Activated naive CD4-positive, alpha-beta T cell treated with anti-CD3 and anti-CD28 coated beads for 36 hours (primary cell): ENCODE data around the gene MMP14. TPM values are rescaled to one million over a fixed set of nuclear protein-coding genes. Genes with fewer than 3 reads are reported as not detected.
"Not testable (repeated sequence)": the region's sequence is repeated elsewhere in the genome, so short reads cannot be mapped to it uniquely, and the experiment has no call there.

Experiments used
- CTCF ChIA-PET: fragments of 350-600 bp; sonication (Branson Sonifier 250); formaldehyde crosslinking; loops from one replicate; lab custom pipeline; 2021; ENCODE audit warnings: antibody characterized with exemption; lab: Charles Lee
- DNase-seq: peaks from one replicate; pipeline ENCODE4 v3.0.0-alpha.2; 2020
- H3K27ac Mint-ChIP-seq: one replicate; pipeline ENCODE4 v1.8.0; 2021; ENCODE audit warnings: mild to moderate bottlenecking, mixed read lengths
- H3K27me3 Mint-ChIP-seq: one replicate; pipeline ENCODE4 v1.8.0; 2021; ENCODE audit warnings: low read depth, mixed read lengths
- H3K36me3 Mint-ChIP-seq: one replicate; pipeline ENCODE4 v1.8.0; 2021; ENCODE audit warnings: low read depth, mixed read lengths
- H3K4me1 Mint-ChIP-seq: one replicate; pipeline ENCODE4 v1.8.0; 2021; ENCODE audit warnings: low read depth, mixed read lengths
- H3K4me3 Mint-ChIP-seq: one replicate; pipeline ENCODE4 v1.8.0; 2021; ENCODE audit warnings: mild to moderate bottlenecking, moderate library complexity, mixed read lengths
- H3K9me3 Mint-ChIP-seq: one replicate; pipeline ENCODE4 v1.8.0; 2021; ENCODE audit warnings: mixed read lengths
- intact Hi-C: fragments of 100-400 bp; cut with micrococcal nuclease; formaldehyde crosslinking; loops from one replicate; pipeline ENCODE4 v1.15.1; 2023
- total RNA-seq, 2 experiments: library from RNA; stranded (reverse); gene quantifications; one replicate each; pipeline ENCODE4 v1.2.3, GENCODE V29; 2021

The MMP14 gene
- total RNA-seq, 2 experiments from 2014 or later: 1.3 to 2.1 TPM

DNA sequence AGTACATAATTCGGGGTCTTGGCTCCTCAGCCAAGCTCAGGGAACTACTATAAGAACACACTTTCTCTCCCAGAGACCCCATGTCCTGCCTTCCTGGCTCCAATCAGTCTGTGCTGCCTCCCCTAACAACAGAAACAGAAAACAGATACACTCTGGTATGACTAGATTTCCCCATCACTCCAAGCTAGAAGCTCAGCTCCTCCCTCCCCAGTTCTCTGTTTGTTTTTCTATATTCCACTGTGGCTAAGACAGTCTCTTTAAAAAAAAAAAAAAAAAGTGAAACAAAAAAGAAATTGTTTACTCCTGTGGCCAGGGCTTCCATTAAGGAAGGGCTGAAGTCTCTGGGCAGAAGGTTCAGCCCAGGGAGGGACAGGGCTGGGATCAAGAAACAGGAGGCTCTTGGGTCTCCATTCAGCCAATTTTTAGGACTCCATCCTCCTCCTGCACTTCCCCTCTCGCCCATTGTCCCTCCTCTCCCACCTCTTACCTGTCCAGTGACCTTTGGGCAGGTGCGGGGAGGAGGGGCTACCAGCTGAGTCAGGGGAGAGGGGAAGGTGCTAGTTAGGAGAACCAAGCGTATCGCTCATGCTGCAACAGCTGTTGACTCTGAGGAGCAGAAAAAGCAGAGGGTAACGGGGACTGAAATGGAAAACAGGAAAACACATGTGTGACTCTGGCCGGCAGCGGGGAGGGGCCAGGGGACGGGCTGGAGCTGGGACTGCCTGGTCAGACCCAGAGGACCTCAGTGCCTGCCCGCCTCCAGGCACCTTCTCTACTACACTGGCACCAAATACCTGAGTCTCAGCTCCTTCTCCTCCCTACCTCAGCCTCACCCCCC is 17.0 kb upstream of the MMP14 start:
- no peak for DNase-seq
- intact Hi-C loops: no loop called here
- CTCF ChIA-PET: interaction anchor here (0.6 to 7.5 kb wide), 9 partner anchors 11 to 716 kb away, joined by 3 to 212 read pairs (median 4); no protein-coding TSS in a partner anchor
- peak overlapping the region; percentile 39 for H3K27ac Mint-ChIP-seq
- no peaks in the 10 kb centered on the region for H3K36me3 Mint-ChIP-seq
- peaks cover 29% of the 10 kb centered on the region for H3K4me1 Mint-ChIP-seq
- H3K27me3 Mint-ChIP-seq: peaks cover 1% of the 10 kb centered on the region
- H3K4me3 Mint-ChIP-seq: no peak overlapping the region
- H3K9me3 Mint-ChIP-seq: no peaks in the 10 kb centered on the region

- Mint-ChIP-seq H3K27ac (no peak overlapping the region), H3K27me3 (peaks cover 1% of the 10 kb centered on the region), H3K9me3 (no peaks in the 10 kb centered on the region), H3K4me3 (no peak overlapping the region), H3K4me1 (peaks cover 35% of the 10 kb centered on the region), H3K36me3 (no peaks in the 10 kb centered on the region)
- no peak for DNase-seq
- CTCF ChIA-PET: interaction anchor here (0.6 to 7.5 kb wide), 4 partner anchors 11 to 80 kb away, joined by 3 to 212 read pairs (median 12); no protein-coding TSS in a partner anchor
- intact Hi-C loops: no loop called here
Observed at GRCh38 chr14:22820731-22821130, 15.7 kb upstream of the MMP14 start.

DNA sequence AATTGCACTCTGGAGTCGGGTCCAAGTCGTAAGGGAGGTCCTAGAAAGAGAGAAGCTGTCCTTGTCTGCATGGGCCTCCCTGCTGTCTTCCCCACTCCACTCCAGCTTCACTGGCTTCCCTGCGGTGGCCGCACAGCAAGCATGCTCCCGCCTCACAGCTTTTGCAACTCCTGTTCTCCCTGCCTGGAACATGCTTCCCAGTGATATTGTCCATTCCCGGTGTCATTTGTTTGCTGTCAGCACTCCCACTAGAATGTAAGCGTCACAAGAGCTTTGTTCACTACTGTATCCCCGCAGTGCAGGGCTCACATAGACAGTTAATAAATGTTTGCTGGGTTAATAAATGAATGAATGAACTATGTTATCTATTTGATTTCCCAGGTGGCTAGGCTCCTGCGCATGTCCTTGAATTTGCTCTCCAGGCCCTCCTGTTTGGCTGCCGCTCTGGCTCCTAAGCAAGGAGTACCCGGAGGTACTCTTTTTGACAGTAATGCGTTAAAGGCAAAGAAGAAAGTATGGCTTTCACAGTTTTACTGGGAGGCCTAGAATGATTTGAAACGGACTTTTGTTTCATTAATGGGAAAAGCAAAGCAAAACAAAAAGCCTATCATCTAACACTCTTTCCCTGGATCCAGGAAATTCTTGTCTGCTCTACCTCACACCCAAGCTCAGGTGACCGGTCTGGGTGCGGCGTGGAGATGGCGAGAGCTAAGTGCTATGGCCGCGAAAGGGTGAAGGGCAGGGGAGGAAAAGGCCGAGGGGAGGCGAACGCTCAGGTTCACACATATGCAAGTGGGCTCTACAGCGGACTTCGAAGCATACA is 15.0 kb upstream of the MMP14 start:
- H3K27ac Mint-ChIP-seq: no peak overlapping the region
- CTCF ChIA-PET: interaction anchor here (0.6 to 7.5 kb wide), 5 partner anchors 12 to 251 kb away, joined by 3 to 212 read pairs (median 19); no protein-coding TSS in a partner anchor
- intact Hi-C loops: loop anchor here (1.0 to 2.0 kb wide), 3 partner anchors 163 to 265 kb away; partner anchors contain the start of gene CDH24
- no peaks in the 10 kb centered on the region for H3K36me3 Mint-ChIP-seq
- peak overlapping the region; percentile 9 for H3K4me3 Mint-ChIP-seq
- H3K27me3 Mint-ChIP-seq: peaks cover 1% of the 10 kb centered on the region
- DNase-seq: no peak
- peaks cover 31% of the 10 kb centered on the region for H3K4me1 Mint-ChIP-seq
- no peaks in the 10 kb centered on the region for H3K9me3 Mint-ChIP-seq

GRCh38 chr14:22822016-22822570 is 14.3 kb upstream of the MMP14 start:
- Mint-ChIP-seq H3K27ac (no peak overlapping the region), H3K9me3 (no peaks in the 10 kb centered on the region), H3K27me3 (peaks cover 1% of the 10 kb centered on the region), H3K4me3 (peak overlapping the region; percentile 61), H3K36me3 (no peaks in the 10 kb centered on the region), H3K4me1 (peaks cover 31% of the 10 kb centered on the region)
- no peak for DNase-seq
- intact Hi-C loops: loop anchor here (1.0 to 2.0 kb wide), 3 partner anchors 164 to 265 kb away; partner anchors contain the start of gene CDH24
- CTCF ChIA-PET: interaction anchor here (0.7 to 7.5 kb wide), 19 partner anchors 7 to 265 kb away, joined by 3 to 212 read pairs (median 4); partner anchors contain the start of genes AJUBA, OXA1L, REM2 and SLC7A7

- peaks cover 1% of the 10 kb centered on the region for H3K27me3 Mint-ChIP-seq
- CTCF ChIA-PET: interaction anchor here (0.6 to 7.5 kb wide), 29 partner anchors 8 to 266 kb away, joined by 3 to 212 read pairs (median 4); partner anchors contain the start of genes AJUBA, OXA1L, REM2 and SLC7A7
- DNase-seq: peak; percentile 75
- no peaks in the 10 kb centered on the region for H3K36me3 Mint-ChIP-seq
- peaks cover 31% of the 10 kb centered on the region for H3K4me1 Mint-ChIP-seq
- H3K4me3 Mint-ChIP-seq: peak overlapping the region; percentile 61
- intact Hi-C loops: loop anchor here (1.0 to 2.0 kb wide), 6 partner anchors 31 to 266 kb away; partner anchors contain the start of gene CDH24
- no peak overlapping the region for H3K27ac Mint-ChIP-seq
- no peaks in the 10 kb centered on the region for H3K9me3 Mint-ChIP-seq
Observed at GRCh38 chr14:22822571-22823098, 13.8 kb upstream of the MMP14 start.

GRCh38 chr14:22824711-22825359 is 11.6 kb upstream of the MMP14 start:
- DNase-seq: peak; percentile 45
- peak overlapping the region; percentile 41 for H3K27ac Mint-ChIP-seq
- intact Hi-C loops: no loop called here
- peaks cover 31% of the 10 kb centered on the region for H3K4me1 Mint-ChIP-seq
- H3K4me3 Mint-ChIP-seq: peak overlapping the region; percentile 36
- H3K36me3 Mint-ChIP-seq: no peaks in the 10 kb centered on the region
- H3K27me3 Mint-ChIP-seq: peaks cover 1% of the 10 kb centered on the region
- H3K9me3 Mint-ChIP-seq: no peaks in the 10 kb centered on the region
- CTCF ChIA-PET: interaction anchor here (0.7 to 7.5 kb wide), 12 partner anchors 10 to 919 kb away, joined by 3 to 212 read pairs (median 4); partner anchors contain the start of genes OXA1L and SLC7A7

DNA sequence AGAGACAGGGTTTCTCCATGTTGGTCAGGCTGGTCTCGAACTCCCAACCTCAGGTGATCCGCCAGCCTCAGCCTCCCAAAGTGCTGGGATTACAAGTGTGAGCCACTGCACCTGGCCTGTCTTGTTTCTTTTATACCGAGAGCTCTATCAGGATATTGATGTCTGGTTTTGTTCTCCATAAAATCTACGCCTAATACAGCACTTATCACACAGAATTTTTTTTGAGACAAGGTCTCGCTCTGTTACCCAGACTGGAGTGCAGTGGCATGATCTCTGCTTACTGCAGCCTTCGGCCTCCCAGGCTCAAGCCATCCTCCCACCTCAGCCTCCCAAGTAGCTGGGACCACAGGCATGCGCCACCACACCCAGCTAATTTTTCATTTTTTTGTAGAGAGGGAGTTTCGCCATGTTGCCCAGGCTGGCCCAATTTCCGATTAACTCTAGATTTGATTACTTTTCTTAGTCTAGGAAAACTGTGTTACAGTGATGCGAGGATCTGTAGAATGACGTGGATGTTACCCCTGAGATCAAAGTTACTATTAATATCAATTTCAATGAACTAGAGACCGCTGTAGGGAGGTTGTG is 7.2 kb upstream of the MMP14 start:
- intact Hi-C loops: loop anchor here (1.0 to 2.0 kb wide), 5 partner anchors 42 to 100 kb away; partner anchors contain the start of genes LRP10, OXA1L, PRMT5 and RBM23
- DNase-seq, H3K27me3 Mint-ChIP-seq, H3K9me3 Mint-ChIP-seq: not testable (repeated sequence)
- Mint-ChIP-seq H3K4me1 (peaks cover 40% of the 10 kb centered on the region), H3K4me3 (peak overlapping the region; percentile 94), H3K27ac (peak overlapping the region; percentile 97), H3K36me3 (peaks cover 15% of the 10 kb centered on the region)
- CTCF ChIA-PET: interaction anchor here (1.2 to 2.7 kb wide), 7 partner anchors 22 to 259 kb away, joined by 3 to 16 read pairs (median 9); no protein-coding TSS in a partner anchor

GRCh38 chr14:22829661-22830442 is 6.5 kb upstream of the MMP14 start, which contains the start of gene MRPL52:
MRPL52 (plus strand) TSS chr14:22829887; CDS start chr14:22829913, 26 bp downstream.
- CTCF ChIA-PET: interaction anchor here (0.7 to 2.7 kb wide), 11 partner anchors 20 to 917 kb away, joined by 3 to 16 read pairs (median 5); partner anchors contain the start of gene RBM23
- Mint-ChIP-seq H3K9me3 (no peaks in the 10 kb centered on the region), H3K27me3 (no peaks in the 10 kb centered on the region), H3K4me3 (peak within 1 kb of the TSS; percentile 94), H3K4me1 (peaks cover 34% of the 10 kb centered on the region), H3K36me3 (peaks cover 15% of the 10 kb centered on the region), H3K27ac (peak within 1 kb of the TSS; percentile 97)
- intact Hi-C loops: loop anchor here (1.0 to 2.0 kb wide), 5 partner anchors 41 to 99 kb away; partner anchors contain the start of genes LRP10, OXA1L, PRMT5 and RBM23
- peak; percentile 94 for DNase-seq

DNA sequence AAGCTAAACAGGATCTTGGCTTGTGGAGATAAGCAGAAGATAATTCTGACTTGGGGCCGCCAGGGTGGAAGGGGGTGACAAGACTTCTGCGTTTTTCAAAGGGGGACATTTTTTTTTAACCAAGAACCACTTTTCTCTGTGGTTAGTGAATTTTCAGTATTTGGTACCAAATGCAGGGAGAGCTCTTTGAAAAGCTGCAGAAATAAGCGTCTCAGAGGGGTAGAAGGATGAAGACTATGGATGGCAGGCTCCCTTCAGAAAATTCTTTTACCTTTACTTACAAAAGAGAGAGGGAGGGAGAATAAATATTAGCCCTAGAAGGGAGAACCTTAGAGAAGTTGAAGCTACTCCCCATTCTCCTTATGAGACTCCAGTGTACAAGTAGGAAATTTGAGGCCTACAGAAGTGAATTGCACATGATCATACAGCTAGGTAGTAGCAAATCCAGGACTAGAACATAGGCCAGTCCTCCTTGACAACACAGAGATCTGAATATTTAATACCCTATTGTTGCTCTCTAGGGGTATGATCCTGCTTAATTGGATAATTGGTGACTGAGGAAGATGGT is 5.9 kb upstream of the MMP14 start:
- CTCF ChIA-PET: interaction anchor here (0.7 to 2.7 kb wide), 12 partner anchors 7 to 918 kb away, joined by 3 to 16 read pairs (median 5); partner anchors contain the start of genes ABHD4 and RBM23
- intact Hi-C loops: no loop called here
- H3K36me3 Mint-ChIP-seq: peaks cover 17% of the 10 kb centered on the region
- peak overlapping the region; percentile 94 for H3K4me3 Mint-ChIP-seq
- DNase-seq: no peak
- peak overlapping the region; percentile 97 for H3K27ac Mint-ChIP-seq
- H3K9me3 Mint-ChIP-seq: no peaks in the 10 kb centered on the region
- H3K4me1 Mint-ChIP-seq: peaks cover 31% of the 10 kb centered on the region
- no peaks in the 10 kb centered on the region for H3K27me3 Mint-ChIP-seq
